K562 (cell line): Measurements from ENCODE around the gene CABP2. TPM values are rescaled to one million over a fixed set of nuclear protein-coding genes. Genes with fewer than 3 reads are reported as not detected.

ENCODE experiments used
- ATAC-seq: fragments of 200-7000 bp; cut with Tn5 transposase; 3 replicates; pipeline ENCODE4 v1.9.1; 2020; ENCODE audit warnings: moderate library complexity
- BruUV-seq: library from RNA; stranded (reverse); fragments of 400-500 nt; replicated peaks from 2 replicates; lab custom pipeline; 2021; lab: Mats Ljungman, UMichigan
- CTCF ChIA-PET: fragments of 300-600 bp; formaldehyde crosslinking; extraction: SDS; loops from one replicate; lab custom pipeline; 2021; ENCODE audit warnings: low intra/inter-chr PET ratio; lab: Yijun Ruan, JAX
- POLR2A ChIA-PET: fragments of 300-600, 350-650 bp; sonication (Branson Sonifier 250); formaldehyde crosslinking; extraction: SDS; loops from one replicate; lab custom pipeline; 2021; ENCODE audit warnings: antibody characterized with exemption, inconsistent platforms; lab: Yijun Ruan, JAX
- DNase-seq, 4 experiments: peaks; one replicate each; pipeline versions ENCODE4 v3.0.0 to v3.0.0-alpha.2; 2011 to 2018; ENCODE audit warnings: low spot score in 3 of 4, mixed read lengths in 3 of 4; ENCODE audit errors: extremely low read depth in 1 of 4
- FAIRE-seq: peaks from 2 replicates; lab custom pipeline; 2011; peaks lifted over from hg19 to GRCh38; lab: Jason Lieb, UNC
- H2AFZ ChIP-seq: 2 replicates; pipeline ENCODE4 v1.6.0; 2011; ENCODE audit warnings: low read depth, low read length, control low read depth, inconsistent platforms
- H3K27ac ChIP-seq: fragments of 200-600 bp; 3 replicates; pipeline ENCODE4 v1.8.0; 2011; ENCODE audit warnings: low read depth, mild to moderate bottlenecking, control low read depth, inconsistent platforms, low read length, moderate library complexity, mixed read lengths; ENCODE audit errors: extremely low read depth
- H3K27me3 ChIP-seq, 2 experiments: fragments of 300-600 bp in 1 of 2; 2 replicates in 1 of 2; 3 replicates in 1 of 2; pipeline versions ENCODE4 v1.6.0 to v1.8.0; 2011; ENCODE audit warnings: inconsistent platforms in 2 of 2, low read length in 2 of 2, mild to moderate bottlenecking in 1 of 2, mixed read lengths in 1 of 2, moderate library complexity in 1 of 2; ENCODE audit not compliant: control insufficient read depth in 2 of 2, insufficient read depth in 2 of 2
- H3K36me3 ChIP-seq: fragments of 300-600 bp; 3 replicates; pipeline ENCODE4 v1.8.0; 2011; ENCODE audit warnings: mild to moderate bottlenecking, low read length, inconsistent platforms; ENCODE audit not compliant: control insufficient read depth, insufficient read depth
- H3K4me1 ChIP-seq, 2 experiments: fragments of 200-600 bp in 1 of 2; replicated peaks in 1 of 2; 2 replicates in 1 of 2; 3 replicates in 1 of 2; pipeline versions ENCODE4 v1.5.1 to v1.8.0; 2011; ENCODE audit warnings: inconsistent platforms in 2 of 2, low read length in 2 of 2, mild to moderate bottlenecking in 1 of 2, mixed read lengths in 1 of 2, moderate library complexity in 1 of 2; ENCODE audit not compliant: control insufficient read depth in 2 of 2, insufficient read depth in 2 of 2
- H3K4me2 ChIP-seq: 2 replicates; pipeline ENCODE4 v1.6.1; 2011; ENCODE audit warnings: low read length, control low read depth, inconsistent platforms, mixed read lengths; ENCODE audit not compliant: insufficient read depth
- H3K4me3 ChIP-seq: fragments of 200-600 bp; sonication (generic), shearing (Covaris generic); 2 replicates; pipeline ENCODE4 v1.5.1; 2016; ENCODE audit warnings: control low read depth, inconsistent platforms
- H3K79me2 ChIP-seq: fragments of 200-600 bp; 3 replicates; pipeline ENCODE4 v1.8.0; 2011; ENCODE audit warnings: low read length, inconsistent platforms; ENCODE audit not compliant: control insufficient read depth, insufficient read depth
- H3K9ac ChIP-seq, 2 experiments: 2 replicates each; pipeline versions ENCODE4 v1.6.0 to v1.6.1; 2011; ENCODE audit warnings: low read depth in 2 of 2, low read length in 2 of 2, control low read depth in 1 of 2, inconsistent platforms in 1 of 2, mild to moderate bottlenecking in 1 of 2, mixed read lengths in 1 of 2; ENCODE audit not compliant: insufficient read depth in 1 of 2
- H3K9me1 ChIP-seq: one replicate; pipeline ENCODE4 v1.6.0; 2011; ENCODE audit warnings: inconsistent platforms, mild to moderate bottlenecking, low read length, moderate library complexity; ENCODE audit not compliant: control insufficient read depth, insufficient read depth
- H3K9me3 ChIP-seq: replicated peaks from 2 replicates; pipeline ENCODE4 v1.5.1; 2011; ENCODE audit warnings: low read depth, low read length, inconsistent platforms; ENCODE audit not compliant: control insufficient read depth, insufficient read depth
- H4K20me1 ChIP-seq: replicated peaks from 2 replicates; pipeline ENCODE4 v1.6.1; 2011; ENCODE audit warnings: low read length, inconsistent platforms, mixed read lengths; ENCODE audit not compliant: control insufficient read depth, insufficient read depth
- E2F1 ChIP-seq: sonication (generic); formaldehyde crosslinking; IDR thresholded peaks from 2 replicates; pipeline ENCODE4 v1.8.1; 2023; ENCODE audit warnings: mild to moderate bottlenecking, missing genetic modification reagents, moderate library complexity
- ELK1 ChIP-seq: sonication (generic); formaldehyde crosslinking; IDR thresholded peaks from 2 replicates; pipeline ENCODE4 v1.8.1; 2022; ENCODE audit warnings: missing genetic modification reagents
- GABPA ChIP-seq: fragments of 200-800 bp; sonication (Bioruptor generic); conservative IDR thresholded peaks from 2 replicates; pipeline ENCODE4 v1.6.1; 2016; ENCODE audit warnings: low read depth, missing genetic modification characterization, missing compliant biosample characterization
- KDM1A ChIP-seq, 2 experiments: fragments of 450-650 bp; IDR thresholded peaks; 2 replicates each; pipeline ENCODE4 v1.6.1; 2016; ENCODE audit warnings: mild to moderate bottlenecking in 2 of 2
- NFYB ChIP-seq: IDR thresholded peaks from 2 replicates; pipeline ENCODE4 v1.6.1; 2011; ENCODE audit warnings: mild to moderate bottlenecking, moderate library complexity; ENCODE audit not compliant: insufficient read length; ENCODE audit errors: extremely low read depth
- PCBP1 ChIP-seq: fragments of 200-400 bp; formaldehyde crosslinking; IDR thresholded peaks from 2 replicates; pipeline ENCODE4 v1.6.1; 2018; ENCODE audit warnings: mild to moderate bottlenecking, low read depth, low read length; ENCODE audit not compliant: poor library complexity, severe bottlenecking
- STAT6 ChIP-seq: sonication (generic); formaldehyde crosslinking; IDR thresholded peaks from 2 replicates; pipeline ENCODE4 v1.8.1; 2023; ENCODE audit warnings: mild to moderate bottlenecking, missing genetic modification reagents
- TFAP4 ChIP-seq: sonication (generic); formaldehyde crosslinking; IDR thresholded peaks from 2 replicates; pipeline ENCODE4 v1.8.0; 2022; ENCODE audit warnings: missing genetic modification reagents, mild to moderate bottlenecking, moderate library complexity, borderline replicate concordance
- THAP7 ChIP-seq: fragments of 250-450 bp; sonication (Bioruptor Pico); IDR thresholded peaks from 2 replicates; pipeline ENCODE4 v1.5.0; 2021
- XRCC3 ChIP-seq: fragments of 450-650 bp; IDR thresholded peaks from 2 replicates; pipeline ENCODE4 v1.6.1; 2017; ENCODE audit warnings: mild to moderate bottlenecking, moderate library complexity
- ZBTB9 ChIP-seq: fragments of 450-650 bp; formaldehyde crosslinking; IDR thresholded peaks from 2 replicates; pipeline ENCODE4 v1.4.0; 2020; ENCODE audit warnings: mild to moderate bottlenecking, moderate library complexity
- ZNF551 ChIP-seq: fragments of 250-450 bp; sonication (Bioruptor Pico); IDR thresholded peaks from 2 replicates; pipeline ENCODE4 v1.5.0; 2021; ENCODE audit warnings: mild to moderate bottlenecking, moderate library complexity
- WGBS: fragments of 100-300 bp; shearing (Covaris generic); methylation state at CpG from one replicate; pipeline ENCODE4 v1.1.6; 2016; ENCODE audit warnings: low coverage, mixed read lengths; ENCODE audit not compliant: insufficient coverage; ENCODE audit errors: missing lambda C conversion rate; 5-methylcytosine and 5-hydroxymethylcytosine counted together
- in situ Hi-C: fragments of 300-500 bp; cut with MboI; formaldehyde crosslinking; loops from 4 replicates; pipeline ENCODE4 v1.15.0; 2018; ENCODE audit warnings: inconsistent platforms, mixed read lengths
- intact Hi-C: fragments of 100-400 bp; cut with micrococcal nuclease; formaldehyde crosslinking; loops from 2 replicates; pipeline ENCODE4 v1.14.2; 2022
- polyA plus RNA-seq, 8 experiments: library from polyadenylated mRNA; depleted of rRNA in 4 of 8; stranded (reverse) in 5 of 8; unstranded in 3 of 8; fragments of >200 nt; fragmentation: Nextera tagmentation in 2 of 8; fragmentation: Illumina TruSeq in 1 of 8; extraction: Ambion mirVana in 2 of 8; extraction: Trizol in 1 of 8; gene quantifications; 2 replicates each; pipeline versions ENCODE4 v1.2.1 to v1.2.3, GENCODE V29; 2011 to 2014; ENCODE audit warnings: inconsistent platforms in 1 of 8, missing spikeins in 1 of 8
- total RNA-seq, 7 experiments: library from RNA; depleted of rRNA in 6 of 7; stranded (reverse); fragments of >200 nt in 6 of 7; fragmentation: Illumina TruSeq in 2 of 7; extraction: Trizol in 2 of 7; gene quantifications; 2 replicates each; pipeline versions ENCODE4 v1.2.1 to v1.2.3, GENCODE V29; 2011 to 2021; ENCODE audit warnings: low replicate concordance in 1 of 7

CABP2 gene
- total and polyA plus RNA-seq, 9 of the 15 experiments (the other 6 are each of a cell fraction or from before 2014, with no cell fraction given), result not detected

GRCh38 chr11:67507864-67508485 is 15.3 kb downstream of the CABP2 start, which contains the start of gene CDK2AP2:
CDK2AP2 (minus strand) TSS chr11:67508162; CDS start chr11:67508082, 80 bp downstream.
- BruUV-seq, result no TSS peak
- in situ Hi-C loops, result no loop called here
- no peaks in the 10 kb centered on the region for H3K9me1 ChIP-seq
- no peaks in the 10 kb centered on the region for H3K9me3 ChIP-seq
- peak within 1 kb of the TSS; percentile 92 for H3K27ac ChIP-seq
- under 1% methylated on average over 52 of the region's 57 CpGs for WGBS
- ATAC-seq, result peak; percentile 91
- H3K4me2 ChIP-seq, result peak within 1 kb of the TSS; percentile 98
- POLR2A ChIA-PET, result interaction anchor here (0.6 to 1.2 kb wide), 3 partner anchors 74 to 107 kb away, joined by 3 to 6 read pairs (median 4); partner anchors contain the start of gene PPP1CA
- FAIRE-seq, result peak; percentile 96
- H3K4me1 ChIP-seq, result peaks cover 28 to 60% of the 10 kb centered on the region in 2 experiments
- intact Hi-C loops, result loop anchor here (2.0 to 5.0 kb wide), 5 partner anchors 36 to 151 kb away; partner anchors contain the start of genes GSTP1, PPP1CA and RPS6KB2
- peaks cover 33% of the 10 kb centered on the region for H3K79me2 ChIP-seq
- no peaks in the 10 kb centered on the region for H3K27me3 ChIP-seq
- no peaks in the 10 kb centered on the region for H4K20me1 ChIP-seq
- peak within 1 kb of the TSS; percentile 87 to 99 for H3K9ac ChIP-seq
- CTCF ChIA-PET, result interaction anchor here (0.9 kb wide), 1 partner anchor 154 kb away, joined by 4 read pairs; the partner anchor contains the start of gene POLD4
- peak within 1 kb of the TSS; percentile 79 for H3K4me3 ChIP-seq
- H2AFZ ChIP-seq, result peak within 1 kb of the TSS; percentile 97
- H3K36me3 ChIP-seq, result peaks cover 12% of the 10 kb centered on the region; the same call in 2 of the 3 replicates
- DNase-seq, result peak; percentile 97 to 100 (median 98)
- TF ChIP-seq STAT6 (CRISPR knock-in tag) (peak; percentile 91; the same call in 1 of the 2 replicates), ZBTB9 (CRISPR knock-in tag) (peak; percentile 32; the same call in 1 of the 2 replicates), KDM1A (IDR thresholded peaks at IDR 0.05) (peak; percentile 95 to 98), XRCC3 (no peak), THAP7 (CRISPR knock-in tag) (peak; percentile 73; the same call in 1 of the 2 replicates), GABPA (tag) (peak; percentile 87), E2F1 (peak; percentile 62; the same call in 1 of the 2 replicates), PCBP1 (peak; percentile 46), ZNF551 (no peak), TFAP4 (CRISPR knock-in tag) (peak; percentile 72), ELK1 (CRISPR knock-in tag) (no peak), NFYB (peak; percentile 100)
